Neural cell (in vitro differentiated cells): ENCODE results near the gene CEP162. TPM values are rescaled to one million over a fixed set of nuclear protein-coding genes. Genes with fewer than 3 reads are reported as not detected.

Source experiments
- H2AFZ ChIP-seq: fragments of 200-600, 300-800 bp; sonication (generic), shearing (Covaris generic); 2 replicates; pipeline ENCODE4 v1.6.0; 2014; ENCODE audit warnings: low read depth, mild to moderate bottlenecking, antibody characterized with exemption, low read length, moderate library complexity
- H3F3A ChIP-seq: fragments of 200-600 bp; shearing (Covaris generic); 2 replicates; pipeline ENCODE4 v1.6.1; 2016; ENCODE audit warnings: mild to moderate bottlenecking, moderate library complexity, mixed read lengths, antibody characterized with exemption, low read length; ENCODE audit not compliant: insufficient read depth, poor library complexity, severe bottlenecking
- H3K27ac ChIP-seq: fragments of 200-600, 300-800 bp; sonication (generic), shearing (Covaris generic); 2 replicates; pipeline ENCODE4 v1.5.1; 2014; ENCODE audit warnings: mild to moderate bottlenecking, low read length, moderate library complexity
- H3K27me3 ChIP-seq: fragments of 300-800, 200-600 bp; sonication (generic), shearing (Covaris generic); 2 replicates; pipeline ENCODE4 v1.6.0; 2014; ENCODE audit warnings: mild to moderate bottlenecking, low read depth, low read length, moderate library complexity; ENCODE audit not compliant: insufficient read depth
- H3K36me3 ChIP-seq: fragments of 300-800, 200-600 bp; sonication (generic), shearing (Covaris generic); 2 replicates; pipeline ENCODE4 v1.5.1; 2014; ENCODE audit warnings: mild to moderate bottlenecking, antibody characterized with exemption, low read length, moderate library complexity; ENCODE audit not compliant: insufficient read depth
- H3K4me2 ChIP-seq: fragments of 300-800, 200-600 bp; sonication (generic), shearing (Covaris generic); 2 replicates; pipeline ENCODE4 v1.6.0; 2014; ENCODE audit warnings: mild to moderate bottlenecking, low read length
- H3K4me3 ChIP-seq: fragments of 300-800, 200-600 bp; sonication (generic), shearing (Covaris generic); 2 replicates; pipeline ENCODE4 v1.5.1; 2014; ENCODE audit warnings: mild to moderate bottlenecking, low read length, moderate library complexity
- H3K79me2 ChIP-seq: fragments of 200-600 bp; shearing (Covaris generic); replicated peaks from 2 replicates; pipeline ENCODE4 v1.6.0; 2014; ENCODE audit warnings: mild to moderate bottlenecking, low read length, moderate library complexity; ENCODE audit not compliant: insufficient read depth
- H3K9ac ChIP-seq: fragments of 300-800, 200-600 bp; sonication (generic), shearing (Covaris generic); 2 replicates; pipeline ENCODE4 v1.6.1; 2016; ENCODE audit warnings: mild to moderate bottlenecking, low read length, mixed read lengths
- H3K9me2 ChIP-seq: fragments of 200-600 bp; shearing (Covaris generic); 2 replicates; pipeline ENCODE4 v1.6.1; 2016; ENCODE audit warnings: mild to moderate bottlenecking, low read length, mixed read lengths; ENCODE audit not compliant: insufficient read depth
- H3K9me3 ChIP-seq: fragments of 200-600, 300-800 bp; sonication (generic), shearing (Covaris generic); 2 replicates; pipeline ENCODE4 v1.6.1; 2016; ENCODE audit warnings: mild to moderate bottlenecking, mixed run types, low read length, moderate library complexity, mixed read lengths
- H4K20me1 ChIP-seq: fragments of 200-600 bp; shearing (Covaris generic); 2 replicates; pipeline ENCODE4 v1.6.1; 2016; ENCODE audit warnings: mild to moderate bottlenecking, mixed run types; ENCODE audit not compliant: insufficient read depth
- CTCF ChIP-seq: fragments of 450-650 bp; IDR thresholded peaks from 2 replicates; pipeline ENCODE4 v1.5.1; 2014; ENCODE audit warnings: antibody characterized with exemption, mild to moderate bottlenecking, moderate library complexity; ENCODE audit not compliant: poor library complexity, severe bottlenecking
- EP300 ChIP-seq: fragments of 450-650 bp; conservative IDR thresholded peaks from 2 replicates; pipeline ENCODE4 v1.6.1; 2014; ENCODE audit warnings: antibody characterized with exemption, mild to moderate bottlenecking, moderate library complexity; ENCODE audit not compliant: poor library complexity, severe bottlenecking
- EZH2 ChIP-seq: fragments of 200-600, 300-800 bp; shearing (Covaris generic), sonication (generic); IDR thresholded peaks from 2 replicates; pipeline ENCODE4 v1.6.1; 2014; ENCODE audit warnings: antibody characterized with exemption, low read length, borderline replicate concordance, mild to moderate bottlenecking; ENCODE audit not compliant: insufficient read depth, poor library complexity, severe bottlenecking
- MXI1 ChIP-seq: fragments of 450-650 bp; conservative IDR thresholded peaks from 2 replicates; pipeline ENCODE4 v1.6.1; 2014; ENCODE audit warnings: antibody characterized with exemption, mild to moderate bottlenecking; ENCODE audit not compliant: poor library complexity, severe bottlenecking
- POLR2AphosphoS5 ChIP-seq: IDR thresholded peaks from 2 replicates; pipeline ENCODE4 v1.6.1; 2012
- RAD21 ChIP-seq: fragments of 450-650 bp; conservative IDR thresholded peaks from 2 replicates; pipeline ENCODE4 v1.6.1; 2014; ENCODE audit warnings: antibody characterized with exemption, mild to moderate bottlenecking, moderate library complexity
- REST ChIP-seq: IDR thresholded peaks from 2 replicates; pipeline ENCODE4 v1.6.1; 2012; ENCODE audit warnings: borderline replicate concordance
- SMC3 ChIP-seq: fragments of 450-650 bp; conservative IDR thresholded peaks from 2 replicates; pipeline ENCODE4 v1.6.1; 2014; ENCODE audit warnings: antibody characterized with exemption, mild to moderate bottlenecking, moderate library complexity; ENCODE audit not compliant: poor library complexity
- TAF1 ChIP-seq: IDR thresholded peaks from 2 replicates; pipeline ENCODE4 v1.6.1; 2012; ENCODE audit warnings: low read depth
- polyA plus RNA-seq: library from polyadenylated mRNA; depleted of rRNA; stranded (reverse); fragments of >200 nt; gene quantifications from 2 replicates; pipeline ENCODE4 v1.2.3, GENCODE V29; 2014

CEP162 gene
- polyA plus RNA-seq, 1 donor from 2014 or later, result 19.3 TPM

- Histone ChIP-seq H3K27me3 (no peaks in the 10 kb centered on the region), H3K27ac (no peak overlapping the region), H3K4me3 (no peak overlapping the region), H3K36me3 (no peaks in the 10 kb centered on the region), H4K20me1 (no peaks in the 10 kb centered on the region), H3K9me2 (no peaks in the 10 kb centered on the region), H3K9ac (no peak overlapping the region), H2AFZ (no peak overlapping the region), H3K9me3 (no peaks in the 10 kb centered on the region), H3K4me2 (no peak overlapping the region), H3F3A (no peaks in the 10 kb centered on the region), H3K79me2 (no peaks in the 10 kb centered on the region)
- TF ChIP-seq RAD21, result no peak
- no peak for TF ChIP-seq SMC3
- no peak for TF ChIP-seq POLR2AphosphoS5
- no peak for TF ChIP-seq EP300
- TF ChIP-seq REST, result no peak
- no peak for TF ChIP-seq CTCF
- no peak for TF ChIP-seq TAF1
- no peak for TF ChIP-seq EZH2
- no peak for TF ChIP-seq MXI1
Observed at GRCh38 chr6:84273048-84273809, 45.8 kb upstream of the CEP162 start.

GRCh38 chr6:84272298-84272697 lies 44.9 kb upstream of the CEP162 start:
- Histone ChIP-seq H3K36me3 (no peaks in the 10 kb centered on the region), H3K4me2 (no peak overlapping the region)

More at GRCh38 chr6:84272298-84272697, 44.9 kb upstream of the CEP162 start:
- no peak overlapping the region for H2AFZ ChIP-seq
- H3K27me3 ChIP-seq, result no peaks in the 10 kb centered on the region
- no peaks in the 10 kb centered on the region for H3K9me3 ChIP-seq
- TF ChIP-seq CTCF, result no peak
- TF ChIP-seq EZH2, result no peak
- no peak for TF ChIP-seq REST
- TF ChIP-seq POLR2AphosphoS5, result no peak
- no peak for TF ChIP-seq EP300
- no peak for TF ChIP-seq SMC3
- TF ChIP-seq TAF1, result no peak
- TF ChIP-seq MXI1, result no peak
- no peak for TF ChIP-seq RAD21
- H4K20me1 ChIP-seq, result no peaks in the 10 kb centered on the region
- no peaks in the 10 kb centered on the region for H3K79me2 ChIP-seq
- H3K4me3 ChIP-seq, result no peak overlapping the region
- no peaks in the 10 kb centered on the region for H3K9me2 ChIP-seq
- H3F3A ChIP-seq, result no peaks in the 10 kb centered on the region
- no peak overlapping the region for H3K27ac ChIP-seq
- H3K9ac ChIP-seq, result no peak overlapping the region
